Medulla oblongata (tissue), 1 donor: ENCODE data around the gene PIAS1.
"Not testable (repeated sequence)": the region's sequence is repeated elsewhere in the genome, so short reads cannot be mapped to it uniquely, and the experiment has no call there.

Experiments
- DNase-seq: peaks from one replicate; pipeline ENCODE4 v3.0.0-alpha.2; 2015; ENCODE audit errors: extremely low spot score

Gene PIAS1

GRCh38 chr15:68183616-68184315 lies 129.7 kb downstream of the PIAS1 start:
- DNase-seq = no peak

- no peak for DNase-seq
These were observed 130.7 kb downstream of the PIAS1 start for GRCh38 chr15:68184616-68185480.

GRCh38 chr15:68186671-68187397 lies 132.7 kb downstream of the PIAS1 start:
- no peak for DNase-seq

- peak; percentile 53 for DNase-seq
These were observed 133.4 kb downstream of the PIAS1 start for GRCh38 chr15:68187559-68187958.

GRCh38 chr15:68188647-68189046 lies 134.5 kb downstream of the PIAS1 start:
- DNase-seq = no peak

- no peak for DNase-seq
These were observed 135.9 kb downstream of the PIAS1 start for GRCh38 chr15:68190048-68190447.

- no peak for DNase-seq
These were observed 137.4 kb downstream of the PIAS1 start for GRCh38 chr15:68191555-68191954.

GRCh38 chr15:68192117-68192516 lies 138.0 kb downstream of the PIAS1 start:
- DNase-seq = no peak

- peak; percentile 75 for DNase-seq
These were observed 138.8 kb downstream of the PIAS1 start for GRCh38 chr15:68192804-68193486.

GRCh38 chr15:68195336-68196112 lies 141.4 kb downstream of the PIAS1 start:
- no peak for DNase-seq

GRCh38 chr15:68196445-68197169 lies 142.5 kb downstream of the PIAS1 start:
- no peak for DNase-seq

GRCh38 chr15:68197170-68197492 lies 143.0 kb downstream of the PIAS1 start:
- no peak for DNase-seq

GRCh38 chr15:68197661-68198437 lies 143.7 kb downstream of the PIAS1 start:
- DNase-seq = no peak

GRCh38 chr15:68199340-68199739 lies 145.2 kb downstream of the PIAS1 start:
- DNase-seq = no peak

GRCh38 chr15:68200016-68200861 lies 146.1 kb downstream of the PIAS1 start:
- DNase-seq = no peak

- no peak for DNase-seq
These were observed 147.2 kb downstream of the PIAS1 start for GRCh38 chr15:68201153-68201878.

- DNase-seq = no peak
These were observed 147.8 kb downstream of the PIAS1 start for GRCh38 chr15:68201879-68202261.

GRCh38 chr15:68202994-68203393 lies 148.9 kb downstream of the PIAS1 start:
- not testable (repeated sequence) for DNase-seq
